Ovary (tissue), 9 donors: ENCODE results near the gene ALKBH3. TPM values are rescaled to one million over a fixed set of nuclear protein-coding genes. Genes with fewer than 3 reads are reported as not detected.

Experiments
- DNase-seq, 5 donors: peaks; one replicate each; pipeline ENCODE4 v3.0.0-alpha.2; 2019 to 2020
- H3K27ac ChIP-seq, 2 donors: fragments of 200-600 bp; one replicate each; pipeline versions ENCODE4 v1.5.1 to v1.8.0; 2019 to 2022
- H3K27me3 ChIP-seq: fragments of 200-600 bp; one replicate; pipeline ENCODE4 v1.8.0; 2022
- H3K36me3 ChIP-seq: fragments of 200-600 bp; sonication (generic); one replicate; pipeline ENCODE4 v1.5.1; 2019
- H3K4me1 ChIP-seq: one replicate; pipeline ENCODE4 v1.8.1; 2013; ENCODE audit warnings: mild to moderate bottlenecking, moderate library complexity; ENCODE audit not compliant: insufficient read depth
- H3K4me3 ChIP-seq: fragments of 200-600 bp; sonication (generic); one replicate; pipeline ENCODE4 v1.5.1; 2017
- H3K9me3 ChIP-seq, 2 donors: fragments of 200-600 bp in 1 of 2; sonication (generic) in 1 of 2; one replicate each; pipeline versions ENCODE4 v1.5.1 to v1.8.1; 2013 to 2019; ENCODE audit warnings: mild to moderate bottlenecking in 1 of 2, moderate library complexity in 1 of 2
- EP300 ChIP-seq: sonication (generic); formaldehyde crosslinking; IDR thresholded peaks from one replicate; pipeline ENCODE4 v1.6.1; 2017; ENCODE audit warnings: antibody characterized with exemption
- POLR2A ChIP-seq: fragments of 450-650 bp; IDR thresholded peaks from one replicate; pipeline ENCODE4 v1.6.1; 2017; ENCODE audit warnings: antibody characterized with exemption, mild to moderate bottlenecking, moderate library complexity
- WGBS, 3 donors: extraction: QIAGEN DNeasy Blood & Tissue Kit in 1 of 3; methylation state at CpG; one replicate each; pipeline versions ENCODE4 v1.1.5 to v1.1.7; 2013 to 2017; 5-methylcytosine and 5-hydroxymethylcytosine counted together
- intact Hi-C, 4 donors: fragments of 100-400 bp; cut with DNase I; formaldehyde crosslinking; loops; one replicate each; pipeline versions ENCODE4 v1.11.0 to v1.15.1; 2022 to 2023
- polyA plus RNA-seq, 2 donors: library from polyadenylated mRNA; stranded (reverse); fragments of 200-250 nt in 1 of 2; fragments of 350-450 nt in 1 of 2; fragmentation: Illumina TruSeq in 1 of 2; extraction: RNeasy Lipid Tissue Mini Kit (QIAGEN cat#74804) in 1 of 2; gene quantifications; one replicate each; pipeline ENCODE4 v1.2.3, GENCODE V29; 2013 to 2014
- total RNA-seq, 7 donors: library from RNA; depleted of rRNA in 2 of 7; stranded (reverse); fragments of >200 nt in 2 of 7; fragmentation: NEBNext Ultra II Directional in 3 of 7; extraction: Animal tissue kit (Norgen Biotek cat#: 25700) in 3 of 7; gene quantifications; one replicate each; pipeline versions ENCODE4 v1.1.0 to v1.2.4, GENCODE V29; 2016 to 2023
- TF ChIP-seq, protein P1 (sequence below), 3 donors: fragments of 450-650 bp in 2 of 3; fragments of 200-600 bp in 1 of 3; IDR thresholded peaks; one replicate each; pipeline versions ENCODE4 v1.5.1 to v1.8.0; 2016 to 2022; ENCODE audit warnings: antibody characterized with exemption in 3 of 3, mild to moderate bottlenecking in 1 of 3
- donor health status: DM: no; HTN: no; CAD: no; lungs with moderate emphysema.
- donor health status: DM: no; HTN: no; CAD: no.
- donor health status: Bipolar disorder and iron deficiency.
- donor health status: DM: yes; HTN: yes; CAD: no.
- donor health status: DM: no; HTN: no; CAD: no.
- donor health status: DM: yes; HTN: yes; CAD: no.

Gene ALKBH3
- total and polyA plus RNA-seq, 9 donors, result 25.4 to 53.5 (median 32.2) TPM

DNA sequence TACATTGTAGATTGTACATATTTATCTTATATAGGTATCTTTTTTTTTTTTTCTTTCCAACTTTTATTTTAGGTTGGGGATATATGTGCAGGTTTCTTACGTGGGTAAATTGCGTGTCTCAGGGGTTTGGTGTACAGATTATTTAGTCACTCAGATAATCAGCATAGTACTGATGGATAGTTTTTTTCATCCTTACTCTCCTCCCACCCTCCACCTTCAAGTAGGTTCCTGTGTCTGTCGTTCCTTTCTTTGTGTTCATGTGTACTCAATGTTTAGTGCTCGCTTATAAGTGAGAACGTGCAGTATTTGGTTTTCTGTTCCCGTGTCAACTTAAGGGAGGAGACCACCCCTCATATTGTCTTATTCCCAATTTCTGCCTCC lies 71.4 kb downstream of the ALKBH3 start:
- TF ChIP-seq POLR2A (no peak), EP300 (no peak)
- TF ChIP-seq, protein P1, sequence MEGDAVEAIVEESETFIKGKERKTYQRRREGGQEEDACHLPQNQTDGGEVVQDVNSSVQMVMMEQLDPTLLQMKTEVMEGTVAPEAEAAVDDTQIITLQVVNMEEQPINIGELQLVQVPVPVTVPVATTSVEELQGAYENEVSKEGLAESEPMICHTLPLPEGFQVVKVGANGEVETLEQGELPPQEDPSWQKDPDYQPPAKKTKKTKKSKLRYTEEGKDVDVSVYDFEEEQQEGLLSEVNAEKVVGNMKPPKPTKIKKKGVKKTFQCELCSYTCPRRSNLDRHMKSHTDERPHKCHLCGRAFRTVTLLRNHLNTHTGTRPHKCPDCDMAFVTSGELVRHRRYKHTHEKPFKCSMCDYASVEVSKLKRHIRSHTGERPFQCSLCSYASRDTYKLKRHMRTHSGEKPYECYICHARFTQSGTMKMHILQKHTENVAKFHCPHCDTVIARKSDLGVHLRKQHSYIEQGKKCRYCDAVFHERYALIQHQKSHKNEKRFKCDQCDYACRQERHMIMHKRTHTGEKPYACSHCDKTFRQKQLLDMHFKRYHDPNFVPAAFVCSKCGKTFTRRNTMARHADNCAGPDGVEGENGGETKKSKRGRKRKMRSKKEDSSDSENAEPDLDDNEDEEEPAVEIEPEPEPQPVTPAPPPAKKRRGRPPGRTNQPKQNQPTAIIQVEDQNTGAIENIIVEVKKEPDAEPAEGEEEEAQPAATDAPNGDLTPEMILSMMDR (IDR thresholded peaks at IDR 0.05), result no peak
- no peak for DNase-seq
- H3K4me3 ChIP-seq, result no peak overlapping the region
- H3K36me3 ChIP-seq, result no peaks in the 10 kb centered on the region
- H3K27ac ChIP-seq, result no peak overlapping the region
- H3K9me3 ChIP-seq, result no peaks in the 10 kb centered on the region
- intact Hi-C loops, result no loop called here
- no peaks in the 10 kb centered on the region for H3K27me3 ChIP-seq
- no peaks in the 10 kb centered on the region for H3K4me1 ChIP-seq
- 93% methylated on average over 6 of the region's 6 CpGs for WGBS, 3 donors

DNA sequence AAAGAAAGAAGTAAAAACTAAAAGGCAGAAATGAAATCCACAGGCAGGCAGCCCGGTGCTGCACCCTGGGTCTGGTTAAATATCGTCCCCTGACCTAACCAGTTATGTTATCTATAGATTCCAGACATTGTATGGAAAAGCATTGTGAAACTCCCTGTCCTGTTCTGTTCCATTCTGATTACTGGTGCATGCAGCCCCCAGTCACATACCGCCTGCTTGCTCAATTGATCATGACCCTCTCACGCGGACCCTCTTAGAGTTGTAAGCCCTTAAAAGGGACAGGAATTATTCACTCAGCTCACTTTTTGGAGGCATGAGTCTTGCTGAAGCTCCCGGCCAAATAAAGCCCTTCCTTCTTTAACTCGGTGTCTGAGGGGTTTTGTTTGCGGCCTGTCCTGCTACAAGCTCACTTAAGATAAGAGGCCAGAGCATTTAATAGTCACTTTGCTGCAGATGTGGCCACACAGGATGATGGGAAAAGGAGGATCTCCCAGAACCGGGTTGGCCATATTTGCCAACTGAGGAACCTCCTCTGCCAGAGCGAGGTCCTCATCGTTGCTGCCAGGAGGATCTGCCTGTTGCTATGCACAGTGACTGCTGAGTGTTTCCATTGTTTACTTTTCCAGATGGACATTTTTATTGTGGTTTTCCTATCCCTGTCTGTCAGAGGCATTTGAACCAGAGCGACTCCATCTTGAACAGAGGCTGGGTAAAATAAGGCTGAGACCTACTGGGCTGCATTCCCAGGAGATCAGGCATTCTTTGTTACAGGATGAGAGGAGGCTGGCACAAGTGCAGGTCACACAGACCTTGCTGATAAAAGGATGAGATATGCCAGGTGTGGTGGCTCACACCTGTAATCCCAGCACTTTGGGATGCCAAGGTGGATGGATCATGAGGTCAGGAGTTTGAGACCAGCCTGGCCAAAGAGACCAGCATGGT lies 72.0 kb downstream of the ALKBH3 start:
- Histone ChIP-seq H3K4me3 (no peak overlapping the region), H3K9me3 (no peaks in the 10 kb centered on the region), H3K4me1 (no peaks in the 10 kb centered on the region), H3K27ac (no peak overlapping the region), H3K36me3 (no peaks in the 10 kb centered on the region), H3K27me3 (no peaks in the 10 kb centered on the region)
- DNase-seq, result no peak
- 88% methylated on average over 12 of the region's 12 CpGs for WGBS, 3 donors
- no peak for TF ChIP-seq POLR2A
- TF ChIP-seq, protein P1 (IDR thresholded peaks at IDR 0.05), result no peak
- no peak for TF ChIP-seq EP300
- intact Hi-C loops, result no loop called here

DNA sequence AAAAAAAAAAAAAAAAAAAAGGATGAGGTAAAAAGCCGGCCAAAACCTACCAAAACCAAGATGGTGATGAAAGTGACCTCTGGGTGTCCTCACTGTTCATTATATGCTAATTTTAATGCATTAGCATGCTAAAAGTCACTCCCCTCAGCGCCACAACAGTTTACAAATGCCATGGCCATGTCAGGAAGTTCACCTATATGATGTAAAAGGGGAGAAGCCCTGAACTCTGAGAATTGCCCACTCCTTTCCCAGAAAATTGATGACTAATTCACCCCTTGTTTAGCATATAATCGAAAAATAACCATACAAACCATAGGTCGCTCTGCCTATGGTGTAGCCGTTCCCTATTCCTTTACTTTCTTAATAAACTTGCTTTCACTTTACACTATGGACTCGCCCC lies 72.9 kb downstream of the ALKBH3 start:
- Histone ChIP-seq H3K27ac (no peak overlapping the region), H3K27me3 (no peaks in the 10 kb centered on the region), H3K4me1 (no peaks in the 10 kb centered on the region), H3K36me3 (no peaks in the 10 kb centered on the region), H3K9me3 (no peaks in the 10 kb centered on the region), H3K4me3 (no peak overlapping the region)
- 92 to 96% (median 95%) methylated on average over 6 of the region's 6 CpGs for WGBS, 3 donors
- TF ChIP-seq, protein P1 (IDR thresholded peaks at IDR 0.05), result no peak
- TF ChIP-seq EP300 (no peak), POLR2A (no peak)
- no peak for DNase-seq
- intact Hi-C loops, result no loop called here

DNA sequence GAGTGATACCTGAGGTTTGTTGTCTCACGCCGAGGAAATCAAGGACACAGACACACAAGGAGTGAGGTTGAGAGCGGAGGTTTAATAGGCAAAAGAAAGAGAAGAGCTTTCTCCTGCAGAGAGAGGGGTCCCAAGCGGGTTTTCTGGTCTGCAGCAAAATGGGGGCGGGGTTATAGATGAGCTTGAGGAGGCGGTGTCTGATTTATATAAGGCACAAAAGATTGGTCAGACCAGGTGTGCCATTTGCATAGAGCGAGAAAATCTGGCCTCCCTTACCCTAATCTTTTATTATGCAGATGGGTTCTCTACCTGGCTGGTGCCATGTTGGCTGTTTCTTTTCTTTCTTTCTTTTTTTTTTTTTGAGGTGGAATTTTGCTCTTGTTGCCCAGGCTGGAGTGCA lies 73.6 kb downstream of the ALKBH3 start:
- DNase-seq, result no peak
- WGBS, 3 donors, result 91 to 93% (median 92%) methylated on average over 7 of the region's 7 CpGs
- intact Hi-C loops, result no loop called here
- H3K9me3 ChIP-seq, result no peaks in the 10 kb centered on the region
- no peaks in the 10 kb centered on the region for H3K4me1 ChIP-seq
- TF ChIP-seq POLR2A, result no peak
- TF ChIP-seq EP300, result no peak
- TF ChIP-seq, protein P1 (IDR thresholded peaks at IDR 0.05), result no peak
- no peaks in the 10 kb centered on the region for H3K36me3 ChIP-seq
- H3K27me3 ChIP-seq, result no peaks in the 10 kb centered on the region
- no peak overlapping the region for H3K4me3 ChIP-seq
- H3K27ac ChIP-seq, result no peak overlapping the region
